ENCODE measurements around the gene SERF2. TPM values are rescaled to one million over a fixed set of nuclear protein-coding genes. Genes with fewer than 3 reads are reported as not detected.

SERF2 gene
- total and polyA plus RNA-seq, 2 of the 13 experiments (the other 11 are each of a cell fraction or from before 2014, with no cell fraction given) = 811 to 1,257 TPM

DNA sequence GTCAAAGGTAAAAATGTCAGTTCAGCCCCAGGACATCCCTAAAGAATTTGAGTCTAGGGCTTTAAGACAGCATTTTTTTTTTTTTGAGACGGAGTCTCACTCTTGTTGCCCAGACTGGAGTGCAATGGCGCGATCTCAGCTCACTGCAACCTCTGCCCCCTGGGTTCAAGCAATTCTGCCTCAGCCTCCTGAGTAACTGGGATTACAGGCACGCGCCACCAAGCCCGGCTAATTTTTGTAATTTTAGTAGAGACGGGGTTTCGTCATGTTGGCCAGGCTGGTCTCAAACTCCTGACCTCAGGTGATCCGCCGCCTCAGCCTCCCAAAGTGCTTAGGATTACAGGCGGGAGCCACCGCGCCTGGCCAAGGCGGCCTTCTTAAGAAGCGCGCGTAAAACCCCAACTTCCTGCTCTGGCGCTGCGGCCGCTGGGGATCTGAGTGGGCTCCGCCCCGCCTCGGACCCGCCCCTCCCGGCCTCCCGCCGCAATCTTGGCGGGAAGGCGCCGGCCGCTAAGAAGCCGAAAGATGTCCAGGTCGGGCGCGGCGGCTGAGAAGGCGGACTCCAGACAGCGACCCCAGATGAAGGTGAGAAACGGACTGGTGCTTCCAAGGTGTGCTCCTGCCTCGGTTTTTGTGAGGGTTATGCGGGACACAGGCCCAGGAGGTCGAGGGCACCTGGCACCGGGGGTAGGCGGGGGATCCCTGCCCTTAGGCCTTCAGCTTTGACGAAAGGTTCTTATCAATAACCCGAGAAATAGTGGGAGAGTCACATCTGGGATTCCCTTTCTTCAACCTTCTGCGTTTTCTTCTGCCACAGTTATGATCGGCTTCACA lies 34.6 kb downstream of the SERF2 start, which contains the start of gene WDR76 (continued):
- TF ChIP-seq NPAS2 (CRISPR knock-in tag; IDR thresholded peaks at IDR 0.05; ENCODE audit: borderline replicate concordance) = no peak
- TF ChIP-seq, protein P1, sequence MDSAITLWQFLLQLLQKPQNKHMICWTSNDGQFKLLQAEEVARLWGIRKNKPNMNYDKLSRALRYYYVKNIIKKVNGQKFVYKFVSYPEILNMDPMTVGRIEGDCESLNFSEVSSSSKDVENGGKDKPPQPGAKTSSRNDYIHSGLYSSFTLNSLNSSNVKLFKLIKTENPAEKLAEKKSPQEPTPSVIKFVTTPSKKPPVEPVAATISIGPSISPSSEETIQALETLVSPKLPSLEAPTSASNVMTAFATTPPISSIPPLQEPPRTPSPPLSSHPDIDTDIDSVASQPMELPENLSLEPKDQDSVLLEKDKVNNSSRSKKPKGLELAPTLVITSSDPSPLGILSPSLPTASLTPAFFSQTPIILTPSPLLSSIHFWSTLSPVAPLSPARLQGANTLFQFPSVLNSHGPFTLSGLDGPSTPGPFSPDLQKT (CRISPR knock-in tag; IDR thresholded peaks at IDR 0.05; ENCODE audit: borderline replicate concordance) = no peak
- TF ChIP-seq ZFX (CRISPR knock-in tag; IDR thresholded peaks at IDR 0.05; ENCODE audit: low read depth) = peak; percentile 44; the same call in 1 of the 2 replicates
- no peak for TF ChIP-seq ZNF260 (CRISPR knock-in tag; IDR thresholded peaks at IDR 0.05; ENCODE audit: borderline replicate concordance, low read depth)
- TF ChIP-seq REPIN1 (CRISPR knock-in tag; IDR thresholded peaks at IDR 0.05; ENCODE audit: borderline replicate concordance, low read depth) = no peak
- TF ChIP-seq HHEX (CRISPR knock-in tag; IDR thresholded peaks at IDR 0.05) = no peak
- no peak for TF ChIP-seq ZNF431 (CRISPR knock-in tag; IDR thresholded peaks at IDR 0.05; ENCODE audit: borderline replicate concordance, low read depth)
- no peak for TF ChIP-seq ZNF720 (CRISPR knock-in tag; IDR thresholded peaks at IDR 0.05)
- no peak for TF ChIP-seq NFIB (CRISPR knock-in tag; IDR thresholded peaks at IDR 0.05; ENCODE audit: borderline replicate concordance)
- no peak for TF ChIP-seq ZNF777 (CRISPR knock-in tag; IDR thresholded peaks at IDR 0.05)
- no peak for TF ChIP-seq SOX6 (IDR thresholded peaks at IDR 0.05)
- TF ChIP-seq SOX6 (CRISPR knock-in tag; IDR thresholded peaks at IDR 0.05) = no peak
- TF ChIP-seq SIX1 (CRISPR knock-in tag; IDR thresholded peaks at IDR 0.05; ENCODE audit: borderline replicate concordance) = no peak
- TF ChIP-seq ZNF788 (CRISPR knock-in tag; IDR thresholded peaks at IDR 0.05; ENCODE audit: borderline replicate concordance) = no peak
- peak; percentile 68 for TF ChIP-seq GATAD1 (CRISPR knock-in tag; IDR thresholded peaks at IDR 0.05)
- 0 out of 2 replicates have a peak, but pooled peaks have one; percentile 20 for TF ChIP-seq ZNF263 (CRISPR knock-in tag; IDR thresholded peaks at IDR 0.05)
- no peak for TF ChIP-seq RBAK (CRISPR knock-in tag; IDR thresholded peaks at IDR 0.05)
- no peak for TF ChIP-seq HDAC6 (IDR thresholded peaks at IDR 0.05; ENCODE audit: low read depth, low read length)
- TF ChIP-seq NKX3-1 (CRISPR knock-in tag; IDR thresholded peaks at IDR 0.05) = no peak
- no peak for TF ChIP-seq ZNF205 (CRISPR knock-in tag; IDR thresholded peaks at IDR 0.05)
- TF ChIP-seq, protein P2, sequence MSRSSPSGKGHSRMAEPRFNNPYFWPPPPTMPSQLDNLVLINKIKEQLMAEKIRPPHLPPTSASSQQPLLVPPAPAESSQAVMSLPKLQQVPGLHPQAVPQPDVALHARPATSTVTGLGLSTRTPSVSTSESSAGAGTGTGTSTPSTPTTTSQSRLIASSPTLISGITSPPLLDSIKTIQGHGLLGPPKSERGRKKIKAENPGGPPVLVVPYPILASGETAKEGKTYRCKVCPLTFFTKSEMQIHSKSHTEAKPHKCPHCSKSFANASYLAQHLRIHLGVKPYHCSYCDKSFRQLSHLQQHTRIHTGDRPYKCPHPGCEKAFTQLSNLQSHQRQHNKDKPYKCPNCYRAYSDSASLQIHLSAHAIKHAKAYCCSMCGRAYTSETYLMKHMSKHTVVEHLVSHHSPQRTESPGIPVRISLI (CRISPR knock-in tag; IDR thresholded peaks at IDR 0.05; ENCODE audit: borderline replicate concordance) = no peak
- TF ChIP-seq, protein P3, sequence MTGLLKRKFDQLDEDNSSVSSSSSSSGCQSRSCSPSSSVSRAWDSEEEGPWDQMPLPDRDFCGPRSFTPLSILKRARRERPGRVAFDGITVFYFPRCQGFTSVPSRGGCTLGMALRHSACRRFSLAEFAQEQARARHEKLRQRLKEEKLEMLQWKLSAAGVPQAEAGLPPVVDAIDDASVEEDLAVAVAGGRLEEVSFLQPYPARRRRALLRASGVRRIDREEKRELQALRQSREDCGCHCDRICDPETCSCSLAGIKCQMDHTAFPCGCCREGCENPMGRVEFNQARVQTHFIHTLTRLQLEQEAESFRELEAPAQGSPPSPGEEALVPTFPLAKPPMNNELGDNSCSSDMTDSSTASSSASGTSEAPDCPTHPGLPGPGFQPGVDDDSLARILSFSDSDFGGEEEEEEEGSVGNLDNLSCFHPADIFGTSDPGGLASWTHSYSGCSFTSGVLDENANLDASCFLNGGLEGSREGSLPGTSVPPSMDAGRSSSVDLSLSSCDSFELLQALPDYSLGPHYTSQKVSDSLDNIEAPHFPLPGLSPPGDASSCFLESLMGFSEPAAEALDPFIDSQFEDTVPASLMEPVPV (CRISPR knock-in tag; IDR thresholded peaks at IDR 0.05) = no peak
- TF ChIP-seq HNF4A (CRISPR knock-in tag; IDR thresholded peaks at IDR 0.05) = no peak
- TF ChIP-seq HOXA3 (CRISPR knock-in tag; IDR thresholded peaks at IDR 0.05) = 0 out of 2 replicates have a peak, but pooled peaks have one; percentile 32
- TF ChIP-seq POLR2A (IDR thresholded peaks at IDR 0.05; ENCODE audit: insufficient read depth in 1 of 2, low read depth in 2 of 2, low read length in 2 of 2) = 0 out of 4 replicates have a peak, but pooled peaks of 1 of the 2 experiments have one; percentile 14
- no peak for TF ChIP-seq MAFK (conservative IDR thresholded peaks at IDR 0.05 in 1 of 2, IDR thresholded peaks at IDR 0.05 in 1 of 2; ENCODE audit: low read length in 2 of 2)
- TF ChIP-seq ZEB1 (IDR thresholded peaks at IDR 0.05; ENCODE audit: insufficient replicate concordance, low read depth) = no peak
- no peak for TF ChIP-seq ZNF670 (CRISPR knock-in tag; IDR thresholded peaks at IDR 0.05; ENCODE audit: borderline replicate concordance)

All from HepG2 (cell line).